SJCRH30 (cell line): ENCODE measurements around the gene EGFL8. TPM values are rescaled to one million over a fixed set of nuclear protein-coding genes. Genes with fewer than 3 reads are reported as not detected.

Experiments
- total RNA-seq: library from RNA; depleted of rRNA; stranded (reverse); fragments of >200 nt; shearing (Covaris generic); gene quantifications from 2 replicates; pipeline ENCODE4 v1.2.3, GENCODE V29; 2014; rRNA removed

EGFL8 gene
- total RNA-seq, 1 experiment from 2014 or later = 8.8 TPM

Other genes with a start within 250 kb of the EGFL8 start
- gene C2, start 236.9 kb upstream of the EGFL8 start, total RNA-seq = 1.2 and 1.5 TPM in 2 replicates
- gene CFB, start 218.5 kb upstream of the EGFL8 start, total RNA-seq = not detected in 2 replicates
- 66.3 and 70.1 TPM in 2 replicates for gene NELFE, start 205.6 kb upstream of the EGFL8 start, total RNA-seq
- 27.3 and 37.4 TPM in 2 replicates for gene SKIC2, start 205.4 kb upstream of the EGFL8 start, total RNA-seq
- 13.8 and 17.8 TPM in 2 replicates for gene DXO, start 192.5 kb upstream of the EGFL8 start, total RNA-seq
- gene C4A, start 182.5 kb upstream of the EGFL8 start, total RNA-seq = 0.81 and 2.5 TPM in 2 replicates
- 1.2 and 1.8 TPM in 2 replicates for gene C4B, start 149.8 kb upstream of the EGFL8 start, total RNA-seq
- gene CYP21A2, start 126.2 kb upstream of the EGFL8 start, total RNA-seq = 0.08 TPM in 1 of 2 replicates, not detected in the other
- 1.6 and 3.3 TPM in 2 replicates for gene TNXB, start 55.3 kb upstream of the EGFL8 start, total RNA-seq
- 26.1 and 33.0 TPM in 2 replicates for gene ATF6B, start 36.3 kb upstream of the EGFL8 start, total RNA-seq
- gene FKBPL, start 34.3 kb upstream of the EGFL8 start, total RNA-seq = 8.2 and 8.7 TPM in 2 replicates
- gene PRRT1, start 12.7 kb upstream of the EGFL8 start, total RNA-seq = 0.25 and 0.30 TPM in 2 replicates
- gene PPT2, start 10.5 kb upstream of the EGFL8 start, total RNA-seq = 120 and 150 TPM in 2 replicates
- 66.1 and 70.3 TPM in 2 replicates for gene AGPAT1, start 11.5 kb downstream of the EGFL8 start, total RNA-seq
- 60.0 and 63.7 TPM in 2 replicates for gene RNF5, start 13.8 kb downstream of the EGFL8 start, total RNA-seq
- 0.71 and 1.4 TPM in 2 replicates for gene AGER, start 19.7 kb downstream of the EGFL8 start, total RNA-seq
- gene PBX2, start 25.6 kb downstream of the EGFL8 start, total RNA-seq = 39.4 and 41.7 TPM in 2 replicates
- gene GPSM3, start 28.0 kb downstream of the EGFL8 start, total RNA-seq = 2.8 and 3.6 TPM in 2 replicates
- 4.1 and 4.9 TPM in 2 replicates for gene NOTCH4, start 59.5 kb downstream of the EGFL8 start, total RNA-seq
- gene TSBP1, start 207.3 kb downstream of the EGFL8 start, total RNA-seq = not detected in 2 replicates
- gene BTNL2, start 242.6 kb downstream of the EGFL8 start, total RNA-seq = not detected in 2 replicates